ENCODE results near the gene ARID1B. TPM values are rescaled to one million over a fixed set of nuclear protein-coding genes. Genes with fewer than 3 reads are reported as not detected.

The ARID1B gene
- total and polyA plus RNA-seq, 10 of the 15 experiments (the other 5 are each of a cell fraction or from before 2014, with no cell fraction given) = 24.7 to 133 (median 54.6) TPM

- TF ChIP-seq E2F8 (IDR thresholded peaks at IDR 0.05; ENCODE audit: low read depth, partially characterized antibody) (no peak), ELK1 (IDR thresholded peaks at IDR 0.05; ENCODE audit: low read depth, low read length) (no peak), BCL11A (IDR thresholded peaks at IDR 0.05; ENCODE audit: low read depth, low read length) (no peak), EGR1 (IDR thresholded peaks at IDR 0.05; ENCODE audit: borderline replicate concordance in 1 of 2, low read depth in 2 of 2, low read length in 2 of 2) (no peak)
These were observed 10.7 kb downstream of the ARID1B start (continued) for GRCh38 chr6:156787569-156788492.

Data from GM12878 (cell line).